Smooth muscle cell of bladder (primary cell): ENCODE measurements around the gene TMEM114. TPM values are rescaled to one million over a fixed set of nuclear protein-coding genes. Genes with fewer than 3 reads are reported as not detected.

Source experiments
- total RNA-seq: library from RNA; depleted of rRNA; stranded (reverse); fragments of >200 nt; gene quantifications from 2 replicates; pipeline ENCODE4 v1.2.3, GENCODE V29; 2014

TMEM114 gene
- total RNA-seq: not detected in 2 replicates

DNA sequence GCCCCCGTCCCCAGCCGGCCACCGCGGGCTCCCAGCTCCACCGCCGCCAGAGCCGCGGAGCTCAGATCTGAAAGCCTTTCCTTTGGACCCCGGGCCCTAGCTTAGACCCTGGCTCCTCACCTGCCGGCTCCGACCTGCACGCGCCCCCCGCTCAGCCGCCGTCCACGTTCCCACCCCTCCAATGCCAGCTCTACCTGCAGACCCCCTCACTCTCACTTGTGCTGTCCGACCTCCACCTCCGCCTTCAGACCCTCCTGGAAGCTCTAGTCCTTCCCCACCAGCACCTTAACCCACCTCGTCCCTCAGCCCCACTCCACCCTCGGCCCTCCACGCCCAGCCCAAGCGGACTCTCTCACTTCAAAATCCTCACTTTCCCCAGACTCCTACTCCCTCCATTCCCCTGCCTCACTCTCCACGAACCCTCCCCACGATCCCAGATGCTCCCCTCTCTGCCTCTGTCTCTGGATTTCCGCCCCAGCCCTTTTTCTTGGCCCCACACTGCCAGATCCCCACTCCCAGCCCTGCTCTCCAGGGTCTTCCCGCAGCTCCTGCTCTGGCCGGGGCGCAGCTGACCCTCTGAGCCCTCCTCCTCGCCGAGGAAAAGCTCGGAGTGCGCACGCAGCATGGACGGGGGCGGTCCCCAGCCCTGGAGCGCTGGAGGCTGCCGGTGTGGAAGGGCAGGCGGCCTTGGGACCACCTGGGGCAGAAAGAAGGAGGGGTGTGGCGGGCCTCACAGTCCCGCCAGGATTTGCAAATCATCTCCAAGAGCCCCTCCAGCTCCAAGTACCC is at the start of gene TMEM114:
Gene TMEM114 (minus strand): TSS at position 612 of the 789 bp plus-strand sequence. CDS start 673 bp downstream, outside the sequence.

DNA sequence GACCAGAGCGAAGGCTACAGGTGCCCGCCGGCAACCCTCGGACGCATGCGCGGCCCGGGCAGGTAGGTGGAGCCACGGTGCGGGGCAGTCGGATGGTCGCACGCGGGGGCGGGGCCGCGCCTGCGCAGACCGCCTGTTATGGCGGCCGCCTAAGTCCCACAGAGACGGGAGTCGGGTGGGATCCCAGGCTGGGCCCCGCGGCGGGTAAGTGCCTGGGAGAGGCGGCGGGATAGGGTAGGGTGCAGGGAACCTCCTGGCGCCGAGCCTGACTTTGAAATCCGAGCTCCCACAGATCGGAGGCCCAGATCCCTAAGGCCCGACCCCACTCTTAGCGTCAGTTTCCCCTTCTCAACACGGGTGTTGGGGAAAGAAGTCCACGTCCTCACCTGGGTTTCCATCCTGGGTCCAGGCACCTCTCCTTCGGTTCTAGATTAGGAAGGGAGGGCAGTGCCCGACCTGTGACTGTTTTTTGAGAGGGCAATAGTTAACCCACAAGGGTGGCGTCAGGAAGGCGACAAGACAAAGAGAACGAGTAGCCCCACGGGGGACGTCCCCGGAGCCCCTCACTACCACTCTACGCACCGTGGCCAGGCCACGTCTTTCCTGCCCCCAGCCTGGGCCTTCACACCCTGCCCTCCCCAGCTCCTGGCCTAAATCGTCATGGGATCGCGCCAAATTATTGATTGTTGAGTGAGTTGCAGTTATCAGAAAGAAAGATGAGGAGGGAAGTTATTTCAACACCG is 31.4 kb upstream of the TMEM114 start, which contains the start of gene METTL22:
Gene METTL22 (plus strand): TSS at position 127 of the 743 bp plus-strand sequence. CDS start 3,968 bp downstream, outside the sequence.

Other genes starting within 250 kb of the TMEM114 start
- 22.0 and 26.1 TPM in 2 replicates for gene METTL22, start 31.2 kb upstream of the TMEM114 start, total RNA-seq
- gene ABAT, start 84.1 kb upstream of the TMEM114 start, total RNA-seq: 4.6 and 5.5 TPM in 2 replicates
- 4.8 and 4.9 TPM in 2 replicates for gene TMEM186, start 207.1 kb upstream of the TMEM114 start, total RNA-seq
- gene PMM2, start 207.3 kb upstream of the TMEM114 start, total RNA-seq: 24.9 and 27.3 TPM in 2 replicates